Calu3 (cell line): Measurements from ENCODE around the gene POC1A. TPM values are rescaled to one million over a fixed set of nuclear protein-coding genes. Genes with fewer than 3 reads are reported as not detected.

Experiments used
- BruUV-seq: library from RNA; stranded (reverse); fragments of 400-500 nt; replicated peaks from 2 replicates; lab custom pipeline; 2021; lab: Mats Ljungman, UMichigan
- CTCF ChIA-PET: fragments of 300-600 bp; sonication (Branson Sonifier 250); formaldehyde crosslinking; loops from one replicate; lab custom pipeline; 2022; ENCODE audit warnings: antibody characterized with exemption; lab: Charles Lee
- DNase-seq: peaks from one replicate; pipeline ENCODE4 v3.0.0; 2022
- H3K27ac Mint-ChIP-seq: one replicate; pipeline ENCODE4 v1.8.0; 2022; ENCODE audit warnings: mixed read lengths; ENCODE audit not compliant: unreplicated experiment
- H3K27me3 Mint-ChIP-seq: one replicate; pipeline ENCODE4 v1.8.0; 2022; ENCODE audit warnings: mixed read lengths; ENCODE audit not compliant: unreplicated experiment
- H3K36me3 Mint-ChIP-seq: one replicate; pipeline ENCODE4 v1.8.0; 2022; ENCODE audit warnings: mild to moderate bottlenecking, moderate library complexity, mixed read lengths; ENCODE audit not compliant: insufficient read depth, unreplicated experiment
- H3K4me1 Mint-ChIP-seq: one replicate; pipeline ENCODE4 v1.8.0; 2022; ENCODE audit warnings: mild to moderate bottlenecking, low read depth, mixed read lengths; ENCODE audit not compliant: unreplicated experiment
- H3K4me3 Mint-ChIP-seq: one replicate; pipeline ENCODE4 v1.8.0; 2022; ENCODE audit warnings: mild to moderate bottlenecking, low read depth, moderate library complexity, mixed read lengths; ENCODE audit not compliant: unreplicated experiment
- H3K9me3 Mint-ChIP-seq: one replicate; pipeline ENCODE4 v1.8.0; 2022; ENCODE audit warnings: low read depth, mixed read lengths; ENCODE audit not compliant: unreplicated experiment
- CTCF ChIP-seq: fragments of 200-600 bp; IDR thresholded peaks from one replicate; pipeline ENCODE4 v1.8.0; 2022; ENCODE audit warnings: antibody characterized with exemption; ENCODE audit not compliant: unreplicated experiment
- intact Hi-C: fragments of 100-400 bp; cut with micrococcal nuclease; formaldehyde crosslinking; loops from one replicate; pipeline ENCODE4 v1.10.0; 2022; ENCODE audit not compliant: unreplicated experiment
- total RNA-seq: library from RNA; stranded (reverse); gene quantifications from 2 replicates; pipeline ENCODE4 v1.2.3, GENCODE V29; 2022

Gene POC1A
- total RNA-seq, 1 experiment from 2014 or later: 26.9 TPM

GRCh38 chr3:52084954-52085680, 69.1 kb downstream of the POC1A start:
- Mint-ChIP-seq H3K27me3 (no peaks in the 10 kb centered on the region), H3K27ac (no peak overlapping the region), H3K9me3 (no peaks in the 10 kb centered on the region), H3K4me1 (no peaks in the 10 kb centered on the region), H3K36me3 (peaks cover 9% of the 10 kb centered on the region), H3K4me3 (no peak overlapping the region)
- no peak for DNase-seq
- intact Hi-C loops: no loop called here
- CTCF ChIA-PET: no interaction called here
- BruUV-seq: no TSS peak
- no peak for TF ChIP-seq CTCF

GRCh38 chr3:52084216-52084945, 69.8 kb downstream of the POC1A start:
- no peak for TF ChIP-seq CTCF
- intact Hi-C loops: no loop called here
- BruUV-seq: no TSS peak
- CTCF ChIA-PET: no interaction called here
- no peaks in the 10 kb centered on the region for H3K9me3 Mint-ChIP-seq
- no peaks in the 10 kb centered on the region for H3K27me3 Mint-ChIP-seq
- no peak overlapping the region for H3K4me3 Mint-ChIP-seq
- no peak for DNase-seq
- H3K36me3 Mint-ChIP-seq: peaks cover 9% of the 10 kb centered on the region
- no peak overlapping the region for H3K27ac Mint-ChIP-seq
- no peaks in the 10 kb centered on the region for H3K4me1 Mint-ChIP-seq

GRCh38 chr3:52083556-52084087, 70.6 kb downstream of the POC1A start:
- BruUV-seq: no TSS peak
- H3K4me1 Mint-ChIP-seq: no peaks in the 10 kb centered on the region
- CTCF ChIA-PET: no interaction called here
- H3K27ac Mint-ChIP-seq: no peak overlapping the region
- H3K4me3 Mint-ChIP-seq: no peak overlapping the region
- TF ChIP-seq CTCF: no peak
- no peaks in the 10 kb centered on the region for H3K9me3 Mint-ChIP-seq
- no peaks in the 10 kb centered on the region for H3K27me3 Mint-ChIP-seq
- intact Hi-C loops: no loop called here
- no peak for DNase-seq
- H3K36me3 Mint-ChIP-seq: peaks cover 9% of the 10 kb centered on the region

DNA sequence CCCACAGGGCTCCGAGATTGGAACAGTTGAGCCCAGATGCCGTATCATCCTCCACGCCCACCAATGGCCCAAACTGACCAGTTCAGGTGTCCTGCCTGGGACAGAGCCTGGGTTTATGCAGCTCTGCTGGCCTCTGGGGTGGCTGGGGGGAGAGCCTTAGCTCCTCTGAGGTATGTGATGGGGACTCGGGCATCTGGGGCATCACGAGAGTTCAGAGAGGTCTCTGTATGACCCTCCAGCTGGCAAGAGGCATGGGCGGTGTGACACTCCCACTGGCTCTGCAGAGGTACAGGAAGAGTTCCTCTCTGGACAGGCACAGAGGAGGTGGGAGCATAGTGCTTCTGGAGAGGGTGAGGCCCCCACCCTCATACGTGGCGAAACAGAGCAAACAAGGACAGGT, 71.3 kb downstream of the POC1A start:
- H3K27me3 Mint-ChIP-seq: no peaks in the 10 kb centered on the region
- H3K36me3 Mint-ChIP-seq: peaks cover 9% of the 10 kb centered on the region
- no peaks in the 10 kb centered on the region for H3K9me3 Mint-ChIP-seq
- no peak for TF ChIP-seq CTCF
- DNase-seq: no peak
- CTCF ChIA-PET: no interaction called here
- H3K27ac Mint-ChIP-seq: no peak overlapping the region
- no TSS peak for BruUV-seq
- H3K4me1 Mint-ChIP-seq: no peaks in the 10 kb centered on the region
- H3K4me3 Mint-ChIP-seq: no peak overlapping the region
- intact Hi-C loops: no loop called here
